T-helper 22 cell (primary cell): Measurements from ENCODE around the gene AOAH.

Experiments used
- DNase-seq: peaks from one replicate; pipeline ENCODE4 v3.0.0-alpha.2; 2020; ENCODE audit warnings: low read depth

Gene AOAH, protein sequence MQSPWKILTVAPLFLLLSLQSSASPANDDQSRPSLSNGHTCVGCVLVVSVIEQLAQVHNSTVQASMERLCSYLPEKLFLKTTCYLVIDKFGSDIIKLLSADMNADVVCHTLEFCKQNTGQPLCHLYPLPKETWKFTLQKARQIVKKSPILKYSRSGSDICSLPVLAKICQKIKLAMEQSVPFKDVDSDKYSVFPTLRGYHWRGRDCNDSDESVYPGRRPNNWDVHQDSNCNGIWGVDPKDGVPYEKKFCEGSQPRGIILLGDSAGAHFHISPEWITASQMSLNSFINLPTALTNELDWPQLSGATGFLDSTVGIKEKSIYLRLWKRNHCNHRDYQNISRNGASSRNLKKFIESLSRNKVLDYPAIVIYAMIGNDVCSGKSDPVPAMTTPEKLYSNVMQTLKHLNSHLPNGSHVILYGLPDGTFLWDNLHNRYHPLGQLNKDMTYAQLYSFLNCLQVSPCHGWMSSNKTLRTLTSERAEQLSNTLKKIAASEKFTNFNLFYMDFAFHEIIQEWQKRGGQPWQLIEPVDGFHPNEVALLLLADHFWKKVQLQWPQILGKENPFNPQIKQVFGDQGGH

GRCh38 chr7:36723951-36724664 is at the start of gene AOAH:
AOAH (minus strand) TSS chr7:36724494; CDS start chr7:36724148, 346 bp downstream.
- peak; percentile 60 for DNase-seq

DNA sequence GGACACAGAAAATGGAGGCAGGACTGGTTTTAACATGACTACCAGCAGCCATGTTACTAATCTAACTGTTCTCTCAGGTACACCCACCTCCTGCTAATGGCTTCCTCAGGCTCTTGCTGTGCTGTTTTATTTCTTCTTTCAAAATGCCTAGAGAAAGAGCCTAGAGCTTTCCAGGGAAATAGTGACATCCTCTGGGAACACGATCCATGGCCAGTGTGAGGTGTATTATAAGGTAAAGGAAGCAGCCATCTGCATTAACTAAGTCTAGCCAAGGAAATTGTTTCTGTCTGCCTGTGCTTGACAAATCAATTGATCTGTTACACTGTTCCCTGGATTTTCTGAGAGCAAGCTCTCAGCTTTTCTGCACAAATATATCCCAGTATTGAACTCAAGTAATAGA is 42.2 kb upstream of the AOAH start:
- DNase-seq, result no peak

DNA sequence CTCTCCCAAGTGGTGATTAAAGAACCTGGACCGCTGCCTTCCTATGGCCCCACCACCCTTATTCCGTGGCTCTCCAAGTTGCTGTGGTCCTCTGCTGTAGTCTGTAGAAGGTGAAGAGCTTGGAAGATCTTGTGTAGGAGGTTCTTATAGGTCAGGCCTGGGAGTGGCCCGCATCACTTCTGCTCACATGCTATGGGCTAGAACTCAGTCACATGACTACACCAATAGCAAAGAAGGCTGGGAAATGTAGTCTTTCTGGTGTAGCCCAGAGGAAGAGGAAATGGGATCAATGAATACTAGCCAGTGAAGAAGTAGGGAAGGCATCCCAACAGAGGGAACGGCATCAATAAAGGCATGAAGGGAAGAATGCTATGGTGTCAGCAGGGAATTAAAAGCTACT is 41.3 kb upstream of the AOAH start:
- DNase-seq, result no peak

- DNase-seq, result no peak
Measured at GRCh38 chr7:36764929-36765328, 40.6 kb upstream of the AOAH start.

GRCh38 chr7:36763132-36763816 is 39.0 kb upstream of the AOAH start:
- DNase-seq, result no peak

- DNase-seq, result no peak
Measured at GRCh38 chr7:36762394-36762793, 38.1 kb upstream of the AOAH start.

GRCh38 chr7:36761835-36762234 is 37.5 kb upstream of the AOAH start:
- DNase-seq, result no peak

- no peak for DNase-seq
Measured at GRCh38 chr7:36760856-36761762, 36.8 kb upstream of the AOAH start.

- DNase-seq, result no peak
Measured at GRCh38 chr7:36758879-36759278, 34.6 kb upstream of the AOAH start.

DNA sequence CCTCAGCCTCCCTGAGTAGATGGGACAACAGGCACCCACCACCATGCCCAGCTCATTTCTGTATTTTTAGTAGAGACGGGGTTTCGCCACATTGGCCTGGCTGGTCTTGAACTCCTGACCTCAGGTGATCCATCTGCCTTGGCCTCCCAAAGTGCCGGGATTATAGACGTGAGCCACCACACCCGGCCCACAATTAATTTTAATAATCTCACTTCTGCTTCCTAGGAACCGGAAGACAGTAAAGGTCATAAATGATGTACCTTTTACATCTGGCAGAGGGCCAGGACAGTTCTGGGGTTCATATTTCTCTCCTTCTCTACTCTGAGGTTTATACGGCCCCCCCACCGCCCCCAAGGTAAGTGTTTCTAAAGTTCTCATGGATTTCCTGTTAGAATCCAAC is 31.2 kb upstream of the AOAH start:
- DNase-seq, result no peak

GRCh38 chr7:36752026-36752711 is 27.9 kb upstream of the AOAH start:
- no peak for DNase-seq

- DNase-seq, result no peak
Measured at GRCh38 chr7:36750451-36750850, 26.2 kb upstream of the AOAH start.

GRCh38 chr7:36749282-36749960 is 25.1 kb upstream of the AOAH start:
- no peak for DNase-seq

GRCh38 chr7:36748017-36748487 is 23.8 kb upstream of the AOAH start:
- DNase-seq, result no peak

DNA sequence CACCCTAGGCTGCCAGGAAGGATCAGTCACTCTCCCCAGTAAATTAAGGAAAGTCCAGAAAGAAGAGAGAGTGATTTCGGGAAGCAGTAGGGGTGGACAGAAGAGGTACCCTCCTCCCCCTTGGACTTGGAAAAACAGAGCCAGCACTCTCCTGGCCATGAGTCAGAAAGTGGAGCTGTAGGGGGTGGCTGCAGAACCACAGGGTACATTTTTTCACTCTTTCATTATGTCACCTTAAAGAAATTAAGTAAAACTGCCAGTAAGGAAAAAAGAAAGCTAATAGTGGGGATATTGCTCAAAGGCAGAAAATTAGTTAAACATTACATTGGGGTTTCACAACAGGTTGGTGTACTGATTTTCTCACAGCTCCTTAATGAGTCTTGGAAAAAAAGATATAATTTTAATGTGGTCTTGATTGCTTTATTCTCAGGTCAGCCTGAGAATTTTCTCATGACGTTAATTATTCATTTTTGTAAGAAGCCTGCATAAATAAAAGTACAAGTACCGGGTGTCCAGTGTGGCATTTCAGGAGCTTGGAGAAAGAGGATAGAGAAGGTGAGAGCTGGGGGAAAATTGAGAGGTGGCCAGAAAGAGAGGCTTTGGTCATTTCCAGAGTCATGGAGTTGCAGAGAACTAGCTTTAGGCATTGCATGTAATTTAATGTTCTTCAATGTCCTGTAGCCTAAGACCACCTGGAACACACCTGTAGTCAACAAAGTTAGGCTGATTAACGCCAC is 23.2 kb upstream of the AOAH start:
- no peak for DNase-seq

DNA sequence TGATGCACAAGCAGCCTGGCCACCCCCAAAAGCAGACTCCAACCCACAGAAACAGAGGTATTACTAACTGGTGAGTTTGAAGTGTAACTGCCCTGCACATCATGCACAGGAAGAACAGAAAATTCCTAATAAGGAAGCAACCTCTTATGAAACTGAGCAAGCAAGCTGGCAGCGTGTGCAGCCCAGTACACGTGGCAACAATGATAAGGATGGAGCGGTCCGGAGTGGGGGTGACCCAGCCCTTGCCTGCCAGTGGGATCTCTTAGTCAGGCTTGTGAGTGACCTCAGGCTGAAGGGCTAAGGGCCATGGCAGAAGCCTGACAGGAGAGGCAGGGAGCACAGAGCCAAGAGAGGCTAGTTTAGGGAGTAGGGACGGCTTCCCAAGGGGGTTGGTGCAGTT is 22.1 kb upstream of the AOAH start:
- DNase-seq, result no peak

DNA sequence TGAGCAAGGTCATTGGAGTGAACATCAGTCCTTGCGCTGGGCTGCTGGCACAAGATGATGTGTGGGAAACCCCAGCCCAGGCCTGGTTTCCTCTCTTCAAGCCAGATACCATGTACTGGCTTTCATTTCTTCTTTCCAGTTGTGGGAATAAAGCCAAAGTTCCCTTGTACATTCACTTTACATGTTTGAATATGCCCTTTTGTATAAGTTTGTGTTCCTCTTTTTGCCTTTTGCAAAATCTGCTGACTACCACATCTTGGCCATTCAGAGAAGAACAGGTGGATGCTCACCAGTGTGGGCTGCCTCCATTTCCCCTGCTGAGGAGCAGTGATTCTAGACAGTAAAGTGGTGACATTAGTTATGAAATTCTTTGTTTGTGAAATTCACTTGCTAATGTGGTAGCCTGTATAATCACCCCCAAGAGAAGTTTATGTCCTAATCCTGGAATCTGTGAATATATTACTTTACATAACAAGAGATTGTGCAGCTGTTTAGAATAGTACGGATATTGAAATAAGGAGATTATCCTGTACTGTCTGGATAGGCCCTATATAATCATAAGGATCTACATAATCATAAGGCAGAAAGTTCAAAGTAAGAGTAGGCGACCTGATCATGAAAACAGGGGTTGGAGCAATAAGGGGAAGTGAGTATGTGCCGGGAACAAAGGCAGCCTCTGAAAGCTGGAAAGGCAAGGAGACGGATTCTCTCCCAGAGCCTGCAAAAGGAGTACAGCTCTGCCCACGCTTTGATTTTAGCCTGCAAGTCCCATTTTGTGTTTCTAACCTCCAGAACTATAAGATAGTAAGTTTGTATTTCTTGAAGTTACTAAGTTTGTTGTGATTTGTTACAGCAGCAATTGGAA is 18.8 kb upstream of the AOAH start:
- no peak for DNase-seq

- DNase-seq, result no peak
Measured at GRCh38 chr7:36741866-36742265, 17.6 kb upstream of the AOAH start.

- no peak for DNase-seq
Measured at GRCh38 chr7:36739351-36739750, 15.1 kb upstream of the AOAH start.
